ENCODE results near the gene JMJD1C.

JMJD1C gene

DNA sequence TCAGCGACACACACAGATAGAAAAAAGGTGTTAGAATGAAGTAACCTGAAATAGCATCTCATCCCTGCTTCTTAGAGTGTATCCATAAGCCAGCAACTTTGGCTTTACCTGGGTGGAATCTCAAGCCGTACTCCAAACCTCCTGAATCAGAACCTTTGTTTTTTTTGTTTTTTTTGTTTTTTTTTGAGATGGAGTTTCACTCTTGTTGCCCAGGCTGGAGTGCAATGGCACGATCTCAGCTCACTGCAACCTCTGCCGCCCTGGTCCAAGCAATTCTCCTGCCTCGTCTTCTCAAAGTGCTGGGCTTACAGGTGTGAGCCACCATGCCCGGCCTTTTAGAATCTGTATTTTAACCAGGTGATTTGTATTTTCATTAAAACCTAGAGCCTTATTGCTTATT is 323.6 kb downstream of the JMJD1C start:
- no peak for DNase-seq (ENCODE audit: extremely low read depth, insufficient read length)
- no peak for TF ChIP-seq CTCF (IDR thresholded peaks at IDR 0.05; ENCODE audit: insufficient read depth, low read length, poor library complexity, severe bottlenecking)
- Histone ChIP-seq H3K36me3 (ENCODE audit: control insufficient read depth, insufficient read depth, low read length) (no peaks in the 10 kb centered on the region; the same call in 1 of the 2 replicates), H3K27me3 (replicated peaks; ENCODE audit: control insufficient read depth, insufficient read depth, low read length) (no peaks in the 10 kb centered on the region), H3K4me3 (replicated peaks; ENCODE audit: low read depth, low read length) (no peak overlapping the region)

DNA sequence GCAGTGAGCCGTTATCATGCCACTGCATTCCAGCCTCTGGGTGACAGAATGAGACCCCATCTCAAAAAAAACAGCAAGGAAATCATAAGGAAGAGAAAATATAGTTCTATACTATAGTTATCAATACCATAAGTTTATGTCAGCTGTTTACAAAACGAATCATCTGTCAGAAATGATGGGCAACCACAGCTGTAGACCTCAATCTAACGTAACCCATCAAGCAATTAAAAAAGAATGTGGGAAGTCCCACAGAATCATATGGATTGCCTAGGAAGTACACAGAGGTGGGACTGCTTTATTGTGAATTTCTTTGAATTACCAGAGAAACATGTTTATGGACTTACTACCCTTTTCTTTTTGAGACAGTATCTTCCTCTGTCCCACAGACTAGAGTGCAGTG is 325.7 kb downstream of the JMJD1C start:
- no peak for TF ChIP-seq CTCF (IDR thresholded peaks at IDR 0.05; ENCODE audit: insufficient read depth, low read length, poor library complexity, severe bottlenecking)

DNA sequence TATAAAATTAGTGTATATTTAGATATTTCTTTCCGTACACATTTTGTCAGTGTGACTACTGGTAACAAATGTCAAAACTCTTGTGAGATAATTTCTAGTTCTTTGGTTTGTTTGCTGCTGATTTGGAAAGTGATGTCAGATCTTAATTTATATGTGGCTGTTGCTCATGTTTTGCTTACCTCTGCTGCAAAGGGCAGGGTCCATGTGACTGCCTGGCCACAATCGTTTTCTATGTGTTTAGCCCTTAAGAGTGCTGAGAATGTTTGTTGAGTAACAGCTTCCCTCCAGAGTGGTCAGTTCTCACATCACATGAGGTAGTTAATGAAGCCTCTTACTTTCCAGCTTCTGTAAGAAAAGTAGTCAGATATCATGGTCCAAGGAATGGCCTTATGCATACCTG is 328.5 kb downstream of the JMJD1C start:
- no peaks in the 10 kb centered on the region for H3K27me3 ChIP-seq (replicated peaks; ENCODE audit: control insufficient read depth, insufficient read depth, low read length)
- no peaks in the 10 kb centered on the region for H3K36me3 ChIP-seq (ENCODE audit: control insufficient read depth, insufficient read depth, low read length)
- H3K4me3 ChIP-seq (replicated peaks; ENCODE audit: low read depth, low read length) = no peak overlapping the region
- TF ChIP-seq CTCF (IDR thresholded peaks at IDR 0.05; ENCODE audit: insufficient read depth, low read length, poor library complexity, severe bottlenecking) = no peak
- no peak for DNase-seq (ENCODE audit: extremely low read depth, insufficient read length)

More for the DNA sequence above, 325.7 kb downstream of the JMJD1C start:
- Histone ChIP-seq H3K36me3 (ENCODE audit: control insufficient read depth, insufficient read depth, low read length) (no peaks in the 10 kb centered on the region), H3K27me3 (replicated peaks; ENCODE audit: control insufficient read depth, insufficient read depth, low read length) (no peaks in the 10 kb centered on the region), H3K4me3 (replicated peaks; ENCODE audit: low read depth, low read length) (no peak overlapping the region)
- no peak for DNase-seq (ENCODE audit: extremely low read depth, insufficient read length)

DNA sequence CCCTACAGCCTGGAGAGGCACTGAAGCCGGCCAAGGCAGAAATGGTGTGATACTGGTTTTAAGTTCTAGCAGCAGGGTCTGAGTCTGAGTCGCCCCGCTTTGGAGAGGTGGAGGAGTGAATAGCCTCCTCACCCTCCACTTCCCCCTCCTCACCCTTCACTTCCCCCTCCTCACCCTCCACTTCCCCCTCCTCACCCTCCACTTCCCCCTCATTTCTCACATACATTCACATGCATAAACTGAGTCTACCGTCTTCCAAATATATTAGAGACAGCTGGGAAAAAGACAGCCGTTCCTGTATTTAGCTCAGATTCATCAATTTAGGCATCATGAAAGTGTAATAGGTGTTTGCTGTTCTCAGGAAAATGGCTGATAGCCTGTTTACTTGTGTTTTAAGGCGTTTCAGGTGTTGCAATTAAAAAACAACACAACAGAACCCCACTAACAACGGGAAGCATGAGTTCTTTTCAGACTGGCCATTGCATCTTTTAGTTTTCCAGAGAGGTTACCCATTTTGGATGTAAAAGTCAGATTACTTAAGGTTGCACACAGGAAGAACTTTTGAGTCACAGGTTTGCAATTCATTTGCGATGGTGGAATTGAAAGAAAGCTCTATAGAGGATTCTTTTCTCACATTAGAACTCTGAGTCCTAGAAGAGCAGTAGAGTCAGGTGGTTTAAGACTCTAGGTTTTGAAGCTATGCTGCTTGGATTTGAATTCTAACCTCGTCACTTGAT is 331.8 kb downstream of the JMJD1C start:
- no peak for TF ChIP-seq CTCF (IDR thresholded peaks at IDR 0.05; ENCODE audit: insufficient read depth, low read length, poor library complexity, severe bottlenecking)
- Histone ChIP-seq H3K4me3 (replicated peaks; ENCODE audit: low read depth, low read length) (peak overlapping the region; percentile 72), H3K36me3 (ENCODE audit: control insufficient read depth, insufficient read depth, low read length) (no peaks in the 10 kb centered on the region), H3K27me3 (replicated peaks; ENCODE audit: control insufficient read depth, insufficient read depth, low read length) (no peaks in the 10 kb centered on the region)
- DNase-seq (ENCODE audit: extremely low read depth, insufficient read length) = no peak

GRCh38 chr10:63133056-63133820 is 332.5 kb downstream of the JMJD1C start, which contains the start of gene NRBF2:
Gene NRBF2, plus strand, starts transcription at chr10:63133328. Its CDS starts 143 bp downstream, at chr10:63133471.
- H3K27me3 ChIP-seq (replicated peaks; ENCODE audit: control insufficient read depth, insufficient read depth, low read length) = no peaks in the 10 kb centered on the region
- DNase-seq (ENCODE audit: extremely low read depth, insufficient read length) = peak; percentile 99
- H3K4me3 ChIP-seq (replicated peaks; ENCODE audit: low read depth, low read length) = peak within 1 kb of the TSS; percentile 72
- no peaks in the 10 kb centered on the region for H3K36me3 ChIP-seq (ENCODE audit: control insufficient read depth, insufficient read depth, low read length)
- peak; percentile 41 for TF ChIP-seq CTCF (IDR thresholded peaks at IDR 0.05; ENCODE audit: insufficient read depth, low read length, poor library complexity, severe bottlenecking)
